GM21528 (cell line): Measurements from ENCODE around the gene NOS2.

Source experiments
- ATAC-seq: cut with Tn5 transposase; IDR thresholded peaks from one replicate; pipeline ENCODE4 v1.9.1; 2021; ENCODE audit warnings: mild to moderate bottlenecking, moderate library complexity; ENCODE audit not compliant: unreplicated experiment, low FRiP score

NOS2 gene

GRCh38 chr17:27821318-27821717, 21.0 kb upstream of the NOS2 start:
- ATAC-seq, result no peak

GRCh38 chr17:27819145-27819544, 18.8 kb upstream of the NOS2 start:
- ATAC-seq, result no peak

GRCh38 chr17:27818401-27819105, 18.2 kb upstream of the NOS2 start:
- no peak for ATAC-seq

GRCh38 chr17:27817731-27818130, 17.4 kb upstream of the NOS2 start:
- no peak for ATAC-seq

- ATAC-seq, result no peak
Observed at GRCh38 chr17:27816946-27817345, 16.6 kb upstream of the NOS2 start.

GRCh38 chr17:27811961-27812360, 11.6 kb upstream of the NOS2 start:
- ATAC-seq, result no peak

GRCh38 chr17:27810902-27811557, 10.7 kb upstream of the NOS2 start:
- no peak for ATAC-seq

- no peak for ATAC-seq
Observed at GRCh38 chr17:27810211-27810901, 10.0 kb upstream of the NOS2 start.

GRCh38 chr17:27809555-27809954, 9.2 kb upstream of the NOS2 start:
- no peak for ATAC-seq

- no peak for ATAC-seq
Observed at GRCh38 chr17:27808628-27809027, 8.3 kb upstream of the NOS2 start.

- peak; percentile 58 for ATAC-seq
Observed at GRCh38 chr17:27807567-27808470, 7.5 kb upstream of the NOS2 start.

- peak; percentile 50 for ATAC-seq
Observed at GRCh38 chr17:27805520-27806146, 5.3 kb upstream of the NOS2 start.

GRCh38 chr17:27804113-27804512, 3.8 kb upstream of the NOS2 start:
- ATAC-seq, result no peak

GRCh38 chr17:27802962-27803680, 2.8 kb upstream of the NOS2 start:
- no peak for ATAC-seq

- no peak for ATAC-seq
Observed at GRCh38 chr17:27802033-27802432, 1.7 kb upstream of the NOS2 start.

GRCh38 chr17:27798376-27798775, 2.0 kb downstream of the NOS2 start:
- ATAC-seq, result no peak

- ATAC-seq, result no peak
Observed at GRCh38 chr17:27797390-27798091, 2.8 kb downstream of the NOS2 start.

GRCh38 chr17:27793906-27794569, 6.3 kb downstream of the NOS2 start:
- no peak for ATAC-seq
